Measurements from ENCODE around the gene C4orf46.
A peak's percentile ranks its signal among the peaks of the same experiment; 100 is the strongest.

C4orf46 gene

DNA sequence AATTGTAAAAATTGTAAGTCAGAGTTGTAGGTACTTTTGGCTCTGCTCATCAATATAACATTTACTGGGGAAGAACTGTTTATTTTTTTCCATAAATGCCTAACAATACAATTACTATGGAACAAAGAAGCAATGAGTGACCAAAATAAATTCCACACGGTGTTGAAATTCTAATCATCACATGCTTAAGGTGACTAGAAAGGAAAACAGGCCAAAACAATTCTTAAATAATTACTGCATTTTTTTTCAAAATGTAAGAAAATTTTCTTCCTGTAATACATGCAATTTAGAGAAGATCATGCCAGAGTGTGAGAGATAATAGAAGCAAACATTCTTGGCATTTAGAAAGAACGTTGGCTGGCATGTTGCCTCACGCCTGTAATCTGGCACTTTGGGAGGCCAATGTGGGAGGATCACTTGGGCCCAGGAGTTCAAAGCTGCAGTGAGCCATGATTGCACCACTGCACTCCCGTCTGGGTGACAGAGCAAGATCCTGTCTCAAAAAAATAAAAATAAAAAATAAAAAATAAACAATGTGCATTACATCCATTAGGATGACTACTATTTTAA lies 22.5 kb downstream of the C4orf46 start:
- no peak for DNase-seq

DNA sequence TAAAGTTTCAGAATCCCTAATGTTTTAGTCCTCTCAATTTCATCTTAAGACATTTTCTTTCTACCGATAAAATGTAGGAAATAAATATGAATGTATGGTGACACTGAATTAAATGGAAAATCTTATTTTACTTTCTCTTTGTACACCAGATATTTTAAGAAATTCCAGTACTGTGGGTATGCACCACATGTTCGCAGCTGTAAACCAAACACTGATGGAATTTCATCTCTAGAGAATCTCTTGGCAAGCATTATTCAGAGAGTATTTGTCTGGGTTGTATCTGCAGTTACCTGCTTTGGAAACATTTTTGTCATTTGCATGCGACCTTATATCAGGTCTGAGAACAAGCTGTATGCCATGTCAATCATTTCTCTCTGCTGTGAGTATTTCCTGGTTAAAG lies 26.9 kb downstream of the C4orf46 start:
- DNase-seq = no peak

DNA sequence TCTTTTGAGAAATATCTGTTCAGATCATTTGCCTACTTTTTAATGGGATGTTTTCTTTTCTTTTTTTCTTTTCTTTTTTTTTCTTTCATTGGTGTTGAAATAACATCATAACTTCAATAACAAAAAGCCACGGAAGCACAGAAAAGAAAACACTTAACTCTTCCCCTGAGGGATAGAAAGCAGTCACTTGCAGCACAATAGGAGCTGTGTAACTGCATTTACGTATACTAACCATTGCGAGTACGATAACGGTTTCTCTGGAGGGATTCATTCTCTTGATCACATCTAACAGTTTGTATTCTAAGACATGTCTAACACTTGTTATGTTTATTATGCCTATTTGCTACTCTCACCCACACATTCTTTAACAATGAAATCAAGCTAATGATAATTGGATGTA lies 27.3 kb downstream of the C4orf46 start:
- DNase-seq = no peak

- no peak for DNase-seq
Measured at GRCh38 chr4:158636619-158637018, 35.1 kb downstream of the C4orf46 start.

GRCh38 chr4:158630893-158631292 lies 40.8 kb downstream of the C4orf46 start:
- DNase-seq = no peak

DNA sequence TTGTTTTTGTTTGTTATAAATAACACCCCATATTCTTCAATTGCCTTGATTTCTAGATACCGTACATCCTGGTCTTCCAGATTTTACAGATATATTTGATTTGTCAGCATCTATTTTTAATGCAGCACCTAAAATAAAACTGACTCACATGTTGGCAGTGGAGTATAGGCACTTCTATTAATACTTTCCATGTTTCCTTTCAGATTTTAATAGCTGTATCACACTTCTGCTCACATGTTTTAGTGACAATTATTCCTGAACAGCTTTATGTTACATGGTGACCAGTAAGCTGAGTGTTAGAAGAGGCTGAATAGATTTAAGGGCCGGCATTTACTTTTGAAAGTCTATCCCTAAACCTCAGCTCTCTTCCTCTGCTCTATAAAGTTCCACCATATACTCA lies 46.1 kb downstream of the C4orf46 start:
- DNase-seq = no peak

- peak; percentile 74 for DNase-seq
Measured at GRCh38 chr4:158624889-158625478, 46.7 kb downstream of the C4orf46 start.

- DNase-seq = no peak
Measured at GRCh38 chr4:158622251-158622650, 49.4 kb downstream of the C4orf46 start.

DNA sequence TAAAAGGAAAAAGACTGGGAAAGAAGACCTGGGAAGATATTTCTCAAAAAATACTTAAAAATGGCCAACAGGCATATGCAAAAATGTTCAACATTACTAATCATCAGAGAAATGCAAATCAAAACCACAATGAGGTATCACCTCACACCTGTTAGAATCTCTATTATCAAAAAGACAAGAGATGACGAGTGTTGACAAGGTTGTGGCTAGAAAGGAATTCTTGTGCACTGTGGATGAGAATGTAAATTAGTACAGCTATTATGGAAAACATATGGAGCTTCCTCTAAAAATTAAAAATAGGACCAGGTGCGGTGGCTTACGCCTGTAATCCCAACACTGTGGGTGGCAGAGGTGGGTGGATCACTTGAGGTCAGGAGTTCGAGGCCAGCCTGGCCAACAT lies 50.0 kb downstream of the C4orf46 start:
- no peak for DNase-seq

DNA sequence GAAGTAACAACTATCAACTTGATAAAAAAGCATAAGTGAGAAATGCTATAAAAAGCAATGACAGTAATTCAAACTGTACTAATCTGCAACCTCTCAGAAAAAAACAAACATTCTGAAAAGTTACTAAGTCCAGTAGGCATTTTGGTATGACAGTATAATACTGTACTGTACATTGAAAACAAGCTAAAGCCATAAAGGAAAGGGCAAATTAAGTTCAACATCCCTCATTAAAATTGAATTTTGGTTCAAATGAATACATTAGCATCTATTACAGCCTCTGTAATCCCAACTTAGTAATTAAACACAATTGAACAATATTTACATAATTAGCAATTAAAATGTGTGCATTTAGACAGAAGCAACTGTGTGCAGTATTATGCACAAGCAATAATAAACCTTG lies 53.7 kb downstream of the C4orf46 start:
- no peak for DNase-seq

Data from inflammatory macrophage treated with lipopolysaccharide for 4 hours (primary cell).